Thyroid gland (tissue), 4 donors: ENCODE results near the gene TMEM266. TPM values are rescaled to one million over a fixed set of nuclear protein-coding genes. Genes with fewer than 3 reads are reported as not detected.

Experiments used
- DNase-seq, 2 donors: peaks; one replicate each; pipeline ENCODE4 v3.0.0-alpha.2; 2019
- H3K27ac ChIP-seq, 3 donors: fragments of 200-600 bp; sonication (generic); 1 replicate in 2 of 3; 2 replicates in 1 of 3; pipeline ENCODE4 v1.5.1; 2016 to 2019; ENCODE audit warnings: mild to moderate bottlenecking in 1 of 3, moderate library complexity in 1 of 3
- H3K27me3 ChIP-seq: fragments of 200-600 bp; sonication (generic); one replicate; pipeline ENCODE4 v1.5.1; 2019
- H3K36me3 ChIP-seq, 2 donors: fragments of 200-600 bp; sonication (generic); one replicate each; pipeline ENCODE4 v1.5.1; 2016 to 2019
- H3K4me1 ChIP-seq, 2 donors: fragments of 200-600 bp; sonication (generic); one replicate each; pipeline ENCODE4 v1.5.1; 2017 to 2019
- H3K4me3 ChIP-seq, 3 donors: fragments of 200-600 bp; sonication (generic); replicated peaks in 1 of 3; 1 replicate in 2 of 3; 2 replicates in 1 of 3; pipeline ENCODE4 v1.5.1; 2016; ENCODE audit warnings: mild to moderate bottlenecking in 1 of 3
- H3K9me3 ChIP-seq: fragments of 200-600 bp; sonication (generic); one replicate; pipeline ENCODE4 v1.5.1; 2017
- POLR2A ChIP-seq, 2 donors: fragments of 450-650 bp; IDR thresholded peaks; one replicate each; pipeline ENCODE4 v1.6.1; 2017; ENCODE audit warnings: antibody characterized with exemption in 2 of 2, mild to moderate bottlenecking in 2 of 2, moderate library complexity in 1 of 2
- WGBS, 2 donors: methylation state at CpG; one replicate each; pipeline ENCODE4 v1.1.5; 2017; 5-methylcytosine and 5-hydroxymethylcytosine counted together
- intact Hi-C: fragments of 100-400 bp; cut with DNase I; formaldehyde crosslinking; loops from one replicate; pipeline ENCODE4 v1.15.1; 2023
- total RNA-seq, 4 donors: library from RNA; depleted of rRNA; stranded (reverse); fragments of >200 nt; gene quantifications; one replicate each; pipeline ENCODE4 v1.2.3, GENCODE V29; 2016
- TF ChIP-seq, protein P1 (sequence below), 6 experiments: fragments of 200-600 bp in 3 of 6; fragments of 450-650 bp in 3 of 6; sonication (generic) in 3 of 6; IDR thresholded peaks; one replicate each; pipeline ENCODE4 v1.5.1; 2016 to 2019; ENCODE audit warnings: antibody characterized with exemption in 6 of 6, mild to moderate bottlenecking in 2 of 6, inconsistent platforms in 1 of 6, moderate library complexity in 1 of 6

The TMEM266 gene
- total RNA-seq, 4 donors from 2014 or later = not detected

GRCh38 chr15:76173317-76173834 is 113.6 kb downstream of the TMEM266 start:
- 85 to 90% methylated on average over 8 of the region's 8 CpGs for WGBS, 2 donors
- no peak overlapping the region for H3K27ac ChIP-seq
- H3K27me3 ChIP-seq = no peaks in the 10 kb centered on the region
- no peak overlapping the region for H3K4me3 ChIP-seq
- H3K4me1 ChIP-seq = no peaks in the 10 kb centered on the region
- H3K9me3 ChIP-seq = no peaks in the 10 kb centered on the region
- no peaks in the 10 kb centered on the region for H3K36me3 ChIP-seq
- intact Hi-C loops = no loop called here
- no peak for DNase-seq
- TF ChIP-seq, protein P1, sequence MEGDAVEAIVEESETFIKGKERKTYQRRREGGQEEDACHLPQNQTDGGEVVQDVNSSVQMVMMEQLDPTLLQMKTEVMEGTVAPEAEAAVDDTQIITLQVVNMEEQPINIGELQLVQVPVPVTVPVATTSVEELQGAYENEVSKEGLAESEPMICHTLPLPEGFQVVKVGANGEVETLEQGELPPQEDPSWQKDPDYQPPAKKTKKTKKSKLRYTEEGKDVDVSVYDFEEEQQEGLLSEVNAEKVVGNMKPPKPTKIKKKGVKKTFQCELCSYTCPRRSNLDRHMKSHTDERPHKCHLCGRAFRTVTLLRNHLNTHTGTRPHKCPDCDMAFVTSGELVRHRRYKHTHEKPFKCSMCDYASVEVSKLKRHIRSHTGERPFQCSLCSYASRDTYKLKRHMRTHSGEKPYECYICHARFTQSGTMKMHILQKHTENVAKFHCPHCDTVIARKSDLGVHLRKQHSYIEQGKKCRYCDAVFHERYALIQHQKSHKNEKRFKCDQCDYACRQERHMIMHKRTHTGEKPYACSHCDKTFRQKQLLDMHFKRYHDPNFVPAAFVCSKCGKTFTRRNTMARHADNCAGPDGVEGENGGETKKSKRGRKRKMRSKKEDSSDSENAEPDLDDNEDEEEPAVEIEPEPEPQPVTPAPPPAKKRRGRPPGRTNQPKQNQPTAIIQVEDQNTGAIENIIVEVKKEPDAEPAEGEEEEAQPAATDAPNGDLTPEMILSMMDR (IDR thresholded peaks at IDR 0.05) = no peak
- no peak for TF ChIP-seq POLR2A (IDR thresholded peaks at IDR 0.05)

- Histone ChIP-seq H3K4me1 (no peaks in the 10 kb centered on the region), H3K27me3 (no peaks in the 10 kb centered on the region), H3K27ac (no peak overlapping the region), H3K9me3 (no peaks in the 10 kb centered on the region), H3K36me3 (no peaks in the 10 kb centered on the region), H3K4me3 (no peak overlapping the region)
- intact Hi-C loops = no loop called here
- TF ChIP-seq POLR2A (IDR thresholded peaks at IDR 0.05) = no peak
- TF ChIP-seq, protein P1 (IDR thresholded peaks at IDR 0.05) = no peak
- no peak for DNase-seq
- WGBS, 2 donors = 83 to 89% methylated on average over 5 of the region's 5 CpGs
Observed at GRCh38 chr15:76174654-76175053, 114.9 kb downstream of the TMEM266 start.

DNA sequence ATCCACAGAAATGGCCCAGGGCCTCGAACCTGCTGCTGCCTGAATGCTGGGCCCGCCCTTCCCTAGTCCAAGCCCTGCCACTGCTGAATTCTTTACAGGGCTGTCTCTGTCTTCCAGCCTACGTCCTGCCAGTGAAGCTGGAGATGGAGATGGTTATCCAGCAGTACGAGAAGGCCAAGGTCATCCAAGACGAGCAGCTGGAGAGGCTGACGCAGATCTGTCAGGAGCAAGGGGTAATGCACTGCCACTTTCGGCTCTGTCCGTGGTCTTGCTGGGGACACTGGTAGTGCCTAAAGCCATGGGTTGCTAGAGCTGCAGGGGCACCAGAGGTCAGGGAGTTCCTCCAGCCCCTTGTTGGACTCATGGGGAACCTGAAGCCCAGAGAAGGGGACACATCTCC is 115.7 kb downstream of the TMEM266 start:
- Histone ChIP-seq H3K36me3 (no peaks in the 10 kb centered on the region), H3K4me3 (no peak overlapping the region), H3K27ac (no peak overlapping the region), H3K4me1 (no peaks in the 10 kb centered on the region), H3K27me3 (no peaks in the 10 kb centered on the region), H3K9me3 (no peaks in the 10 kb centered on the region)
- intact Hi-C loops = no loop called here
- TF ChIP-seq POLR2A (IDR thresholded peaks at IDR 0.05) = no peak
- TF ChIP-seq, protein P1 (IDR thresholded peaks at IDR 0.05) = no peak
- DNase-seq = no peak
- WGBS, 2 donors = 76 to 92% methylated on average over 7 to 8 of the region's 8 CpGs

DNA sequence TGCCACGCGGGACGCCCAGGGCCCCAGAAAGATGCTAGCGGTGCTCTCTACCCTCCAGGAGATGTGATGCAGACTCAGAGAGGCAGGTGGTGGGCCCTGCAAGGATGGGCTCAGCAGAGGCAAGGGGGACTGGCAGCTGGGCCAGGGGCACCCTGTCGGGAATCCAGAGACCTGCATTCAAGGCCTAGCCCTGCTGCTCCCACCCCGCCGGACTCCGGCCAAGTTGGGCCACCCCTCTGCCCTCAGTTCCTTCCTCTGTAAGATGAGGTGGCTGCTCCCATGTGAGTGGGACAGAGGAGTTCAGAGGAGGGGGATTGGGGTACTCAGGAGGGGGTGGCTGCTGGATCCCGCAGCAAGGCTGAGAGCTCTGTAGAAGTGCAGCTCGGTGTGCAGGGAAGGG is 116.3 kb downstream of the TMEM266 start:
- H3K27me3 ChIP-seq = no peaks in the 10 kb centered on the region
- DNase-seq = no peak
- 93 to 97% methylated on average over 5 to 9 of the region's 10 CpGs for WGBS, 2 donors
- TF ChIP-seq POLR2A (IDR thresholded peaks at IDR 0.05) = no peak
- TF ChIP-seq, protein P1 (IDR thresholded peaks at IDR 0.05) = no peak
- no peak overlapping the region for H3K27ac ChIP-seq
- H3K4me1 ChIP-seq = no peaks in the 10 kb centered on the region
- H3K4me3 ChIP-seq = no peak overlapping the region
- H3K9me3 ChIP-seq = no peaks in the 10 kb centered on the region
- intact Hi-C loops = no loop called here
- no peaks in the 10 kb centered on the region for H3K36me3 ChIP-seq

- 90 to 92% methylated on average over 13 to 15 of the region's 15 CpGs for WGBS, 2 donors
- intact Hi-C loops = no loop called here
- H3K9me3 ChIP-seq = no peaks in the 10 kb centered on the region
- H3K4me3 ChIP-seq = no peak overlapping the region
- no peak for DNase-seq
- no peak overlapping the region for H3K27ac ChIP-seq
- no peaks in the 10 kb centered on the region for H3K27me3 ChIP-seq
- TF ChIP-seq POLR2A (IDR thresholded peaks at IDR 0.05) = no peak
- TF ChIP-seq, protein P1 (IDR thresholded peaks at IDR 0.05) = no peak
- H3K36me3 ChIP-seq = no peaks in the 10 kb centered on the region
- H3K4me1 ChIP-seq = no peaks in the 10 kb centered on the region
Observed at GRCh38 chr15:76176487-76177085, 116.8 kb downstream of the TMEM266 start.
